Cardiac septum (tissue), 1 donor: ENCODE results near the gene CWH43. TPM values are rescaled to one million over a fixed set of nuclear protein-coding genes. Genes with fewer than 3 reads are reported as not detected.
"Not testable (repeated sequence)": the region's sequence is repeated elsewhere in the genome, so short reads cannot be mapped to it uniquely, and the experiment has no call there.

Experiments used
- DNase-seq: peaks from one replicate; pipeline ENCODE4 v3.0.0-alpha.2; 2020; ENCODE audit warnings: low spot score
- intact Hi-C: fragments of 100-400 bp; cut with DNase I; formaldehyde crosslinking; loops from one replicate; pipeline ENCODE4 v1.14.0; 2022
- total RNA-seq: library from RNA; stranded (reverse); fragmentation: NEBNext Ultra II Directional; extraction: Animal tissue kit (Norgen Biotek cat#: 25700); gene quantifications from one replicate; pipeline ENCODE4 v1.2.1, GENCODE V29; 2021
- donor health status: DM: no; HTN: no; CAD: no.

CWH43 gene
- total RNA-seq, 1 donor from 2014 or later: not detected

GRCh38 chr4:48970471-48970921, 15.6 kb upstream of the CWH43 start:
- intact Hi-C loops: no loop called here

GRCh38 chr4:48974979-48975640, 11.0 kb upstream of the CWH43 start:
- intact Hi-C loops: no loop called here
- DNase-seq: no peak

More at GRCh38 chr4:48970471-48970921, 15.6 kb upstream of the CWH43 start:
- no peak for DNase-seq

DNA sequence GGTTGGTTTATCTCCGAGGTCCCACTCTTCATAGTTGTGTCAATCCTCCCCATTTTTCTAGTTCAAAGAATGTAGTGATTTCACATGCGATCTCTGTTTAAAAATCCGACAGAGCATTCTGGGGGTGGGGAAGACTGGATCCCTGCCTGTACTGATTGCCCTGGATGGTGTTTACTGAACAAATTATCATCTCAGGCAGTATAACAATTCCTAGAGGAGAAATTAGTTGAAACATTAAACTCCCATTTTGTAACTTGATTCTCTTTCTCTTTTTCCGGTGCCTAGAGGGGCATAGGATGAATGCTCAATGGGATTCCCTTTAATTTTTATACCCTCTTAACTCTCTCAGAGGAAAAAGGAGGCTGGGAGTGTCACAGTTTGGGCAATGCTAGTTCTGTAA, 10.0 kb upstream of the CWH43 start:
- no peak for DNase-seq
- intact Hi-C loops: no loop called here

DNA sequence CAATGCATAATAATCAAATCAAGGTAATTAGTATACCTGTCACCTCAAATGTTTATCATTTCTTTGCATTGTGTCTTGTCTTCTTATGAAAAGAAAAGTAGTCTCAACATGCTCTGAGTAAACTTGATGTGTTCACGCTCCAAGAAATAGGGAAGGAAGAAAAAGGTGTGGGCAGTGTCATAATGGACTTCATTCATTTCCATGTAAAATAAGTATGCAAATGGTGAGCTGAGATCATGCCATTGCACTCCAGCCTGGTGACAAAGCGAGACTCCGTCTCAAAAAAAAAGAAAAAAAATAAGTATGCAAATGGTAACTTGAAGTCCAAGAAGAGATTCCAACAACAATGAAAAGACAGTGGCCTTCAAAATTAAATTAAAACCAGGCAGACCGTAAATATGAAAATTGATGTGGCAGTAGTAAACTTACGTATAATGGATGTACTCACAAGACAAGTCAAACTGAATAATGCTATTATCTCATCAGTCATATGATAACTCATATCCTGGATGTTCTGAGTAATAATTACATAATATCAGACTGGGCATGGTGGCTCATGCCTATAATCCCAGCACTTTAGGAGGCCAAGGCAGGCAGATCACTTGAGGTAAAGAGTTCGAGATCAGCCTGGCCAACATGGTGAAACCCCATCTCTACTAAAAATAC, 6.0 kb upstream of the CWH43 start:
- intact Hi-C loops: no loop called here
- DNase-seq: no peak

- intact Hi-C loops, DNase-seq: not testable (repeated sequence)
These were observed 2.1 kb upstream of the CWH43 start for GRCh38 chr4:48984005-48984404.

DNA sequence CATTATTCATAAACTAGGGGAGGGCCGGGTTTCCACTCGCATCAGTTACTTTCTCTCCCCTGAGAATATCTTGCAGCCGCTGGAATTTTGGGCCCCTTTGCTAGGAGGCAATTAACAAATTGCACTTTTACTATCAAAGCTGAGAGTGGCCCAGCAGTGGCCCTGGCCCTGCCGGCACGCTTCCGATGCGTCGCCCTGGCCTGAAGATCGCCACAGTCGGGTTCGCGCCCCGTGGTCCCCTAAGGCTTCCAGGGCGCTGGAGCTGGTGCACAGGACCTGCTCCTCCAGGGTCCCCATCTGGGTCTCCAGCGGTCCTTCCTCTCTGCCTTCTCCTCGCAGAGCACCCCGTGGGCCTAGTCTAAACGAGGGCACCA, 486 bp upstream of the CWH43 start:
- intact Hi-C loops: no loop called here
- no peak for DNase-seq

- intact Hi-C loops: no loop called here
- DNase-seq: no peak
These were observed 634 bp downstream of the CWH43 start for GRCh38 chr4:48986654-48987164.

DNA sequence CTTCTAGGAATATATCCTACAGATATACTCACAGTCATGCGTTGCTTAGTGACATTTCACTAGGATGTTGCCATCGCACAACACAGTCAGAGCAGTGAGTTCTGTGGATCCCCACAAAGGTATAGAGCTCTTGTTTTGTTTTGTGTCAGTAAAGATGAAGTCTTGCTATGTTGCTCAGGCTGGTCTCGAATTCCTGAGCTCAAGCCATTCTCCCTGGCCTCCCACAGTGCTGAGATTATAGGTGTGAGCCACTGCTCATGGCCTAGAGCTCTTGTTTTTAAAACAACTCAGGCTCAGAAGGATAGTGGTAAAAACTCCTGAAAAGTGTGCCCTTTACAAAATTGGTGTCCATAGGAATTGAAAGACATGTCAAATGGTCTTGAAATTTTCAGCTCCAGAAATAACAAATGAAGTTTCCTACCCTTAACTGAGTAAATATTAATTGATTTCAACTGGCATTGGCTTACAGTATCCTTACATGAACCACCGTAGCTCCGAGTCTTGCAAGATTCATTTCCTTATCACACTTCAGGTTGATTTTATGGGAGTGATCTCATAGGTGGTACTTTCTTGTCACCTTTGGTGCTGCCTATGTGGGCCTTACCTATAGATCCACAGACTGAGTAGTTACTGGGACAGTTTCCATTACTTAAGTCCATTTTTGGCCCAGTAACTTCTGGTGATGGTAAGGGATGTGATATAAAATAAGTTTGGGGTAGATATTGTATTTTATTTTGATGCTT, 3.6 kb downstream of the CWH43 start:
- intact Hi-C loops: no loop called here

DNA sequence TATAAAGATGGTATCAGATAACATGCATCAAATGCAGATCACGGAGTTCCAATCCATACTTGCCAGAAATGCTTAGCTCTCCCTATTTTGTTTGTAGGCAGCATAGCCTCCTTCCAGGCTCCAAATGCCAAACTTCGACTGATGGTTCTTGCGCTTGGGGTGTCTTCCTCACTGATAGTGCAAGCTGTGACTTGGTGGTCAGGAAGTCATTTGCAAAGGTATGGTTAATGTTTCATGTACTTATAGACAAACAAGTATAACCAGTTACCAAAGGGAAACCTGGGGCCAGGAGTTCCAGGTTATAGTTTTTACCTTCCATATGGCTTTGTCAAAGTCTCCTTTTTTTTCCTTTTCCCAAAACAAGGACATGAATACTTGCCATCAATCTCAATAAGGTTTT, 5.3 kb downstream of the CWH43 start:
- no peak for DNase-seq

More for the DNA sequence above, 3.6 kb downstream of the CWH43 start:
- no peak for DNase-seq

DNA sequence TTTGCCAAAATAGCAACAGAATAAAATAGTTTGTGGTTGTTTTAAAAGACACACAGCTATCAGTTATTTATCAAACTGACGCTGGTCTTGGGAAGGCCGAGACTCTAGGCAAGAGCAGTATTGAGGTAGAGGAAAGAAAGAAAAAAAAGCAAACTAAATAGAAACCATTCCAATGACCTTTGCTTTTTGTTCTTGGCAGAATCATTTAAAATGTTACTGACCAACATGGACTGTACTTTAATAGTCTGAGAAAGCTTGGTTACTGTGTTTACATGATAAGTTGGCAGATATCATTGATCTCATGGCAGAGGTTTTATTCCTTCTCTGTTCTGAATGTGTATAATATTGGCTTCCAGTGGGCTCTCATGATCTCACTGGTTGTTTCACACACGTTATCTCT, 11.9 kb downstream of the CWH43 start:
- DNase-seq: no peak

More for the DNA sequence above, 5.3 kb downstream of the CWH43 start:
- intact Hi-C loops: no loop called here

GRCh38 chr4:48998440-48998839, 12.4 kb downstream of the CWH43 start:
- DNase-seq: no peak
- intact Hi-C loops: no loop called here

More for the DNA sequence above, 11.9 kb downstream of the CWH43 start:
- intact Hi-C loops: no loop called here

- intact Hi-C loops: no loop called here
- DNase-seq: no peak
These were observed 14.7 kb downstream of the CWH43 start for GRCh38 chr4:49000806-49001205.

DNA sequence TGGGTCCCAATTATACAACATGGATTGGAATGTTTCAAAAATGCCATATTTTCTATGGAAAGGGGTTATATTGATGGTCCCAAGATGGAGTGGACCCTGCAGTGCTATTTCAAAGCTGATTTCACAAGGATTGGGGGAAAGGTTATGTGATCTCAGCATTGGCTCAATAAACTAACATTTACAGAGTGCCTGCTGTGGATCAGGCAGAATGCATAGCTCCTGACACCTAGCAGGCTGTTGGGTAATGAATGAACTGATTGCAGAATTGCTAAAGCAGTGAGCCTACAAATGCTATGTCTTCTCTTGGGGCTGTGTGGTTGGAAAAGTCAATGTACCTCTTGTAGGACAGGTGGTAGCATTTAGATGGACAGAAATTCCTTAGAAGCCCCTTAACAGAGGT, 16.9 kb downstream of the CWH43 start:
- intact Hi-C loops: no loop called here
- DNase-seq: no peak

- intact Hi-C loops: no loop called here
- DNase-seq: no peak
These were observed 32.7 kb downstream of the CWH43 start for GRCh38 chr4:49018718-49019295.

GRCh38 chr4:49032440-49033161, 46.5 kb downstream of the CWH43 start:
- no peak for DNase-seq
- intact Hi-C loops: no loop called here

- intact Hi-C loops: no loop called here
These were observed 50.5 kb downstream of the CWH43 start for GRCh38 chr4:49036528-49036927.

DNA sequence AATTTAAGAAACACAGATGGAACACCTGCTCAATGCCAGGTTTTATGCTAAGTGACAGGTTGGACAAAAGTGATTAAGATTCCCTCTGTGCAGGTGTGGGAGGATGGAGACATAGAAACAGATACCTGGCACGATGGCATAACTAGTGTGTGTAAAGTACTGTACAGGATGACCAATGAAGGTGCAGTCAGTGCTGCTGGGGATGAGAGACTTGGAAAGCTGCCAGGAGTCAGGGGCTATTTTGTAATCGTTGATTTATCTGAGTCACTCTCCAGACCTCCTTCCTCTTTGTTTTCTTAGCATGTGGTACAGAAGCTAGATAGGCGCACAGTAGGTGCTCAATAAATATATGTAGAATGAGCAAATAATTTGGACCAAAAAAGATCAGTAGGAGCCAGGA, 58.2 kb downstream of the CWH43 start:
- intact Hi-C loops: no loop called here
- DNase-seq: no peak

More at GRCh38 chr4:49036528-49036927, 50.5 kb downstream of the CWH43 start:
- no peak for DNase-seq

GRCh38 chr4:49058306-49058705, 72.2 kb downstream of the CWH43 start:
- intact Hi-C loops: no loop called here
- DNase-seq: no peak

DNA sequence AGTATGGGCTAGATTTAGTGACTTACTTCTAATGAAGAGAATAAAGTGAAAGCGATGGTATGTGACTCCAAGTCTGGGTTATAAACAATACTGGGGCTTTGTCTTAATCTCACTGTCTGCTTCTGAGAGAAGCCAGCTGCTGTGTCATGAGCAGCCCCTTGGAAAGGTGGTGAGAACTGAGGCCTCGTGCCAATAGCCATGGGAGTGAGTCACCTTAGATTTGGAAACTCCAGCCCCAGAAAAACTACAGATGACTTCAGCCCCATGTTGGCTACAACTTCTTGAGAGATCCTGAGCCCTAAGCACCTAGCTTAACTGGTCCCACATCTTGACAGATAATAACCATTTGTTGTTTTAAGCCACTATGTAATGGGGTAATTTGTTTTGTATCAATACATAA, 77.6 kb downstream of the CWH43 start:
- DNase-seq: no peak
- intact Hi-C loops: no loop called here
